ENCODE data around the gene RBM8A. TPM values are rescaled to one million over a fixed set of nuclear protein-coding genes. Genes with fewer than 3 reads are reported as not detected.
A peak's percentile ranks its signal among the peaks of the same experiment; 100 is the strongest.
"Not testable (repeated sequence)": the region's sequence is repeated elsewhere in the genome, so short reads cannot be mapped to it uniquely, and the experiment has no call there.

The RBM8A gene
- total RNA-seq, 3 donors from 2014 or later, result 603 to 609 (median 606) TPM

DNA sequence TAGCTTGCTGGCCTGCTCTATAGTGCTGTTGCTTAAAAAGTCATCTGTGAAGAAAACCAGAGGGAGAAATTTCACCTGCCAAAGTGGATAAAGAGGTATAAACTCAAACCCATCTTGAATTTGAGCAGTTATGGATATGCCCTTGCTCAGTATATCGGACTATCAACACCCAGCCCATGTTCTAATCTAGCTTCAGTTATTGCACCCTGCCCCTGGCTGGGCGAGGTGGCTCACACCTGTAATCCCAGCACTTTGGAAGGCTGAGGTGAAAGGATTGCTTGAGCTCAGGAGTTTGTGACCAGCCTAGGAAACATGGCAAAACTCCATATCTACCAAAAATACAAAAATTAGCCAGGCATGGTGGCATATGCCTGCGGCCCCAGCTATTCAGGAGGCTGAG, 17.2 kb upstream of the RBM8A start:
- Mint-ChIP-seq H3K4me3 (no peak overlapping the region), H3K4me1 (ENCODE audit: low read depth) (peaks cover 10% of the 10 kb centered on the region)
- no peak for ATAC-seq

GRCh38 chr1:145942871-145943270, 15.6 kb upstream of the RBM8A start:
- Mint-ChIP-seq H3K27me3 (ENCODE audit: low read depth) (no peaks in the 10 kb centered on the region), H3K4me3 (no peak overlapping the region), H3K36me3 (ENCODE audit: insufficient read depth) (peaks cover 15% of the 10 kb centered on the region), H3K9me3 (no peaks in the 10 kb centered on the region), H3K4me1 (ENCODE audit: low read depth) (peaks cover 2% of the 10 kb centered on the region)
- ATAC-seq, result no peak
- no peak for DNase-seq

More for the DNA sequence above, 17.2 kb upstream of the RBM8A start:
- Mint-ChIP-seq H3K36me3 (ENCODE audit: insufficient read depth) (peaks cover 19% of the 10 kb centered on the region), H3K9me3 (no peaks in the 10 kb centered on the region), H3K27me3 (ENCODE audit: low read depth) (no peaks in the 10 kb centered on the region)
- DNase-seq, result no peak

- no peak for DNase-seq
- Mint-ChIP-seq H3K9me3 (no peaks in the 10 kb centered on the region), H3K4me3 (no peak overlapping the region), H3K27me3 (ENCODE audit: low read depth) (no peaks in the 10 kb centered on the region), H3K36me3 (ENCODE audit: insufficient read depth) (peaks cover 15% of the 10 kb centered on the region), H3K4me1 (ENCODE audit: low read depth) (peaks cover 2% of the 10 kb centered on the region)
- ATAC-seq, result no peak
These were observed 15.1 kb upstream of the RBM8A start for GRCh38 chr1:145942405-145942804.

DNA sequence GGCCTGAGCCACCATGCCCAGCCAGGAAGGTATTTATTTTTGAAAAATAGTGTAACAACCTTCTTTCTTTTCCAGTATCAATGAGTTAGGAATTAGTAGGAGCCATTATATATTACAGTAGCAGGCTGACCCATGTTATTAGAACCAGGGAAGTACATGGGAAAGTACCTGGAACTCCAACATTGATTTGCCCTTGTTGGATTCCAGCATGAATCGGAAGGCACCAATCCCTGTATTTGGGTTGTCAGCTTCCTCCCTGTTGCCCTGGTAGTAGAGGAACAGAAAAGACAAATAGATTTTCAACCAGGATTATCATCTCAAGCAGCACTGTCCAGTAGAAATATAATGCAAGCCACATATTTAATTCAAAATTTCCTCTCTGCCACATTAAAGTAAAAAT, 10.2 kb upstream of the RBM8A start:
- H3K36me3 Mint-ChIP-seq (ENCODE audit: insufficient read depth), result peaks cover 19% of the 10 kb centered on the region
- no peak for DNase-seq
- H3K4me3 Mint-ChIP-seq, result no peak overlapping the region
- no peak for ATAC-seq
- H3K27me3 Mint-ChIP-seq (ENCODE audit: low read depth), result no peaks in the 10 kb centered on the region
- H3K4me1 Mint-ChIP-seq (ENCODE audit: low read depth), result peaks cover 14% of the 10 kb centered on the region
- no peaks in the 10 kb centered on the region for H3K9me3 Mint-ChIP-seq

DNA sequence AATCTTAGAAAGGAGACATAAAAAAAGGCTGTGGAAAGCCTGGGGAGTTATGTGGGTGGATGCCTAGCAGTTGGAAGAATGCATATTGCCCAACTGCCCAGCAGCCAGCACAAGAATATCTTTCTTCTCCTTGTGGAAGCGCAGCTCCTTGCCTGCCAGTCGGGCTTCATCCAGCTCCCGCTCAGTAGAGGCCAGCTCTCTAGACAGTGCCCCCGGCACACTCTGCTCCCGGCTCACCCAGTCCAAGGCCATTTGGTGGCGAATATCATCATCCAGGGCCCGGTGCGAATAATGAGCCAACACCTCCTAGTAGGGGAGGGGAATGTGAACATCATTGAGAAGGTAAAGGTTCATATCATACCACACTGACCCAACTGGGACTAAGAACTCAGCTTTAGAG, 9.0 kb upstream of the RBM8A start:
- no peak for ATAC-seq
- H3K9me3 Mint-ChIP-seq, result no peaks in the 10 kb centered on the region

GRCh38 chr1:145935708-145936107, 8.4 kb upstream of the RBM8A start:
- no peak overlapping the region for H3K4me3 Mint-ChIP-seq
- peaks cover 14% of the 10 kb centered on the region for H3K36me3 Mint-ChIP-seq (ENCODE audit: insufficient read depth)
- no peaks in the 10 kb centered on the region for H3K9me3 Mint-ChIP-seq
- no peak for DNase-seq
- peaks cover 23% of the 10 kb centered on the region for H3K4me1 Mint-ChIP-seq (ENCODE audit: low read depth)
- no peak for ATAC-seq
- H3K27me3 Mint-ChIP-seq (ENCODE audit: low read depth), result no peaks in the 10 kb centered on the region

More for the DNA sequence above, 9.0 kb upstream of the RBM8A start:
- Mint-ChIP-seq H3K36me3 (ENCODE audit: insufficient read depth) (peaks cover 14% of the 10 kb centered on the region), H3K4me1 (ENCODE audit: low read depth) (peaks cover 20% of the 10 kb centered on the region), H3K4me3 (no peak overlapping the region), H3K27me3 (ENCODE audit: low read depth) (no peaks in the 10 kb centered on the region)
- DNase-seq, result no peak

- Mint-ChIP-seq H3K36me3 (ENCODE audit: insufficient read depth) (peaks cover 16% of the 10 kb centered on the region), H3K4me1 (ENCODE audit: low read depth) (peaks cover 30% of the 10 kb centered on the region), H3K4me3 (peak overlapping the region; percentile 44)
- not testable (repeated sequence) for H3K9me3 Mint-ChIP-seq; DNase-seq; ATAC-seq; H3K27me3 Mint-ChIP-seq (ENCODE audit: low read depth)
These were observed 5.3 kb upstream of the RBM8A start for GRCh38 chr1:145932522-145933009.

DNA sequence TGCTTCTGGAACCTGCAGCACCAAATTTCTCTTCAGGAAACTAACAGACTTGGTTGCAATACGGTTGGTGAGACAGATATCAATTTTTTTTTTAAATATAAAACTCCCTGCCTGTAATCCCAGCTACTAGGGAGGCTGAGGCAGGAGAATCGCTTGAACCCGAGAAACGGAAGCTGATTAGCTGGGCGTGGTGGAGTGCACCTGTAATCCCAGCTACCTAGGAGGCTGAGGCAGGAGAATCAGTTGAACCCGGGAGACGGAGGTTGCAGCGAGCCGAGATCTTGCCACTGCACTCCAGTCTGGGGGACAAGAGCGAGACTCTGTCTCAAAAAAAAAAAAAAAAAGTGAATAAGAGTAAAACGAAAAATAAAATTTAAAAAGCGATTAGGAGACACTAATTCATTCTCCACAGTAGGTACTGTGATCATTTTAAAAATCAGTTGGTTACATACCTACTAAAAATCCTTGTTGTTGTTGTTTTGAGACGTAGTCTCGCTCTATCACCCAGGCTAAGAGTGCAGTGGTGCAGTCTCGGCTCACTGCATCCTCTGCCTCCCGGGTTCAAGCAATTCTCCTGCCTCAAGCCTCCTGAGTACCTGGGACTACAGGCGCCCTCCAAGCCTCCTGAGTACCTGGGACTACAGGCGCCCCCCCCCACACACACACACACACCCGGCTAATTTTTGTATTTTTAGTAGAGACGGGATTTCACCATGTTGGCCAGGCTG, 796 bp upstream of the RBM8A start:
- H3K36me3 Mint-ChIP-seq (ENCODE audit: insufficient read depth), result peaks cover 2% of the 10 kb centered on the region
- ATAC-seq, result no peak
- H3K9me3 Mint-ChIP-seq, result no peaks in the 10 kb centered on the region
- H3K4me3 Mint-ChIP-seq, result no peak overlapping the region
- H3K4me1 Mint-ChIP-seq (ENCODE audit: low read depth), result peaks cover 32% of the 10 kb centered on the region
- no peak for DNase-seq
- H3K27me3 Mint-ChIP-seq (ENCODE audit: low read depth), result no peaks in the 10 kb centered on the region

DNA sequence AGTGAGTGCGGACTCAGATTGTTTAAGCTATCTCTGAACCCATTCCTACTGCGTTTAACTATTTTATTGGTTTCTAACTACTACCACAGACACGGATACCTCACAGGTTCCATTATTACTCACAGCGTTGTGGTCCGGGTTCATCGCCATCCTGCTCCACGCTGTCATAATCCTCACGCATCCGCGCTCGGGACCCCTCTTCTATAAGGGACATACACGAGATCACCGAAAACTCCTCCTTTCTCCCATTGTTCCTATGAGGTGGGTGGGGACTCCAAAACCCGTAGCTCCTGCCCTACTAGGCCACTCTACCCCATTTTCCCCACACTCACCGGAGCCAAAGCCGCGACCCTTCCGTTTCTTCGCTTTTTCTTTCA, 610 bp downstream of the RBM8A start:
- peaks cover 7% of the 10 kb centered on the region for H3K36me3 Mint-ChIP-seq (ENCODE audit: insufficient read depth)
- no peaks in the 10 kb centered on the region for H3K27me3 Mint-ChIP-seq (ENCODE audit: low read depth)
- no peaks in the 10 kb centered on the region for H3K9me3 Mint-ChIP-seq
- peak; percentile 64 to 67 for ATAC-seq
- no peak overlapping the region for H3K4me3 Mint-ChIP-seq
- H3K4me1 Mint-ChIP-seq (ENCODE audit: low read depth), result peaks cover 21% of the 10 kb centered on the region
- peak; percentile 41 for DNase-seq

- DNase-seq (no peak), ATAC-seq (no peak)
- Mint-ChIP-seq H3K36me3 (ENCODE audit: insufficient read depth) (peaks cover 10% of the 10 kb centered on the region), H3K9me3 (no peaks in the 10 kb centered on the region), H3K27me3 (ENCODE audit: low read depth) (no peaks in the 10 kb centered on the region), H3K4me3 (no peak overlapping the region), H3K4me1 (ENCODE audit: low read depth) (peaks cover 40% of the 10 kb centered on the region)
These were observed 5.0 kb downstream of the RBM8A start for GRCh38 chr1:145922266-145922665.

DNA sequence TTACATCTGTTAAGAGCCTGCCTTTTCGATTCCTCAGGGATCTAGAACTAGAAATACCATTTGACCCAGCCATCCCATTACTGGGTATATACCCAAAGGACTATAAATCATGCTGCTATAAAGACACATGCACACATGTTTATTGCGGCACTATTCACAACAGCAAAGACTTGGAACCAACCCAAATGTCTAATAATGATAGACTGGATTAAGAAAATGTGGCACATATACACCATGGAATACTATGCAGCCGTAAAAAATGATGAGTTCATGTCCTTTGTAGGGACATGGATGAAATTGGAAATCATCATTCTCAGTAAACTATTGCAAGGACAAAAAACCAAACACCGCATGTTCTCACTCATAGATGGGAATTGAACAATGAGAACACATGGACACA, 7.0 kb downstream of the RBM8A start:
- not testable (repeated sequence) for ATAC-seq; DNase-seq; H3K27me3 Mint-ChIP-seq (ENCODE audit: low read depth); H3K9me3 Mint-ChIP-seq
- peaks cover 44% of the 10 kb centered on the region for H3K4me1 Mint-ChIP-seq (ENCODE audit: low read depth)
- peaks cover 22% of the 10 kb centered on the region for H3K36me3 Mint-ChIP-seq (ENCODE audit: insufficient read depth)
- H3K4me3 Mint-ChIP-seq, result peak overlapping the region; percentile 94

DNA sequence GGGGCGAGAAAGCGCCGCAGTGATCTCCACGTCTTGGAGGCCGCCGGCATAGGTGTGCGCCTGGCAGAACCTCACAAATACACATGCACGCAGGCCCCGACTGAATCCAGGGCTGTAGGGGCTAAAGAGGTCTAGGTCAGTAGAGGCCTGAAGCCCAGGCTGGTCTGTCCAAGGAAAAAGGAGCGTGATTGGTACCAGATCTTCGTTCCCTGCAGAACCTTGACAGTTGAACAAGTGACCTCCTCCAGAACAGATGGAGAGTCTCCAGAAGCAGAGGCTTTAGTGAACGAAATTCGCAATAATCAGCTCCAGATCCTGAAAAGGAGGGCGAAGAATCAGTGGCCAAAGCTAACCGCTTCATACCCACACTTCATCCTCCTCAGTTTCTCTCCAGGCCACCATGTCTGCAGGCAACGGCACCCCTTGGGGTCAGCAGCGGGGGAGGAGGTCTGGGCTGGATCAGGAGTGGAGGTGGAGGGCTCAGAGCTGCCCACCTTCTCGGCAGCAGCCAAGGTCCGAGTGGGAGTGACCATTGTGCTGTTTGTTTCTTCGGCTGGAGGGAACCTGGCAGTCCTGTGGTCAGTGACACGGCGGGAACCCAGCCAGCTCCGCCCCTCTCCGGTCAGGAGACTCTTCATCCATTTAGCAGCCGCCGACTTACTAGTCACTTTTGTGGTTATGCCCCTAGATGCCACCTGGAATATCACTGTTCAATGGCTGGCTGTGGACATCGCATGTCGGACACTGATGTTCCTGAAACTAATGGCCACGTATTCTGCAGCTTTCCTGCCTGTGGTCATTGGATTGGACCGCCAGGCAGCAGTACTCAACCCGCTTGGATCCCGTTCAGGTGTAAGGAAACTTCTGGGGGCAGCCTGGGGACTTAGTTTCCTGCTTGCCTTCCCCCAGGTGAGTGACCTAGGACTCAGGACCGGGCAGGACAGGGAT, 8.0 kb downstream of the RBM8A start:
- H3K4me3 Mint-ChIP-seq, result peak overlapping the region; percentile 94
- H3K4me1 Mint-ChIP-seq (ENCODE audit: low read depth), result peaks cover 46% of the 10 kb centered on the region
- peaks cover 28% of the 10 kb centered on the region for H3K36me3 Mint-ChIP-seq (ENCODE audit: insufficient read depth)
- no peaks in the 10 kb centered on the region for H3K9me3 Mint-ChIP-seq
- no peaks in the 10 kb centered on the region for H3K27me3 Mint-ChIP-seq (ENCODE audit: low read depth)
- ATAC-seq, result peak; percentile 8 to 16
- DNase-seq, result no peak

GRCh38 chr1:145918144-145918991, 8.9 kb downstream of the RBM8A start, which contains the start of gene PEX11B:
PEX11B (minus strand) TSS chr1:145918717; CDS start chr1:145918688, 29 bp downstream.
- ATAC-seq (peak; percentile 91 to 92), DNase-seq (peak; percentile 89)
- H3K4me1 Mint-ChIP-seq (ENCODE audit: low read depth), result peaks cover 47% of the 10 kb centered on the region
- peak within 1 kb of the TSS; percentile 94 for H3K4me3 Mint-ChIP-seq
- peaks cover 32% of the 10 kb centered on the region for H3K36me3 Mint-ChIP-seq (ENCODE audit: insufficient read depth)
- no peaks in the 10 kb centered on the region for H3K27me3 Mint-ChIP-seq (ENCODE audit: low read depth)
- H3K9me3 Mint-ChIP-seq, result no peaks in the 10 kb centered on the region

- peaks cover 47% of the 10 kb centered on the region for H3K4me1 Mint-ChIP-seq (ENCODE audit: low read depth)
- H3K36me3 Mint-ChIP-seq (ENCODE audit: insufficient read depth), result peaks cover 32% of the 10 kb centered on the region
- DNase-seq (no peak), ATAC-seq (no peak)
- H3K9me3 Mint-ChIP-seq, result no peaks in the 10 kb centered on the region
- peak overlapping the region; percentile 94 for H3K4me3 Mint-ChIP-seq
- no peaks in the 10 kb centered on the region for H3K27me3 Mint-ChIP-seq (ENCODE audit: low read depth)
These were observed 9.7 kb downstream of the RBM8A start for GRCh38 chr1:145917595-145917994.
